SK-N-MC (cell line): ENCODE results near the gene NHSL2.

Source experiments
- DNase-seq: peaks from one replicate; pipeline ENCODE4 v3.0.0-alpha.2; 2011; ENCODE audit warnings: low read depth, low spot score
- H3K27ac ChIP-seq: fragments of 200-600 bp; sonication (generic); 2 replicates; pipeline ENCODE4 v1.5.1; 2016; ENCODE audit warnings: mixed run types
- H3K36me3 ChIP-seq: fragments of 200-600 bp; sonication (generic); 2 replicates; pipeline ENCODE4 v1.6.1; 2017; ENCODE audit warnings: antibody characterized with exemption, low read length, mixed read lengths; ENCODE audit not compliant: insufficient read depth
- H3K4me3 ChIP-seq: fragments of 200-600 bp; sonication (generic); 2 replicates; pipeline ENCODE4 v1.5.1; 2016
- H3K9ac ChIP-seq: fragments of 200-600 bp; sonication (generic); 2 replicates; pipeline ENCODE4 v1.8.0; 2017; ENCODE audit warnings: mixed run types, mixed read lengths; ENCODE audit not compliant: insufficient read length
- H3K9me3 ChIP-seq: fragments of 200-600 bp; sonication (generic); 2 replicates; pipeline ENCODE4 v1.6.1; 2017; ENCODE audit warnings: low read depth, mild to moderate bottlenecking, antibody characterized with exemption, low read length, moderate library complexity, mixed read lengths
- EZH2 ChIP-seq: fragments of 200-600 bp; sonication (generic); IDR thresholded peaks from one replicate; pipeline ENCODE4 v1.6.1; 2017; ENCODE audit warnings: antibody characterized with exemption
- FOXP2 ChIP-seq: optimal IDR thresholded peaks from 2 replicates; pipeline ENCODE3; 2011; ENCODE audit warnings: mild to moderate bottlenecking, moderate library complexity; ENCODE audit not compliant: insufficient read depth; ENCODE audit errors: extremely low read length, control extremely low read depth
- POLR2AphosphoS5 ChIP-seq: IDR thresholded peaks from 2 replicates; pipeline ENCODE4 v1.6.1; 2012; ENCODE audit warnings: mild to moderate bottlenecking, low read depth, low read length, borderline replicate concordance

NHSL2 gene

DNA sequence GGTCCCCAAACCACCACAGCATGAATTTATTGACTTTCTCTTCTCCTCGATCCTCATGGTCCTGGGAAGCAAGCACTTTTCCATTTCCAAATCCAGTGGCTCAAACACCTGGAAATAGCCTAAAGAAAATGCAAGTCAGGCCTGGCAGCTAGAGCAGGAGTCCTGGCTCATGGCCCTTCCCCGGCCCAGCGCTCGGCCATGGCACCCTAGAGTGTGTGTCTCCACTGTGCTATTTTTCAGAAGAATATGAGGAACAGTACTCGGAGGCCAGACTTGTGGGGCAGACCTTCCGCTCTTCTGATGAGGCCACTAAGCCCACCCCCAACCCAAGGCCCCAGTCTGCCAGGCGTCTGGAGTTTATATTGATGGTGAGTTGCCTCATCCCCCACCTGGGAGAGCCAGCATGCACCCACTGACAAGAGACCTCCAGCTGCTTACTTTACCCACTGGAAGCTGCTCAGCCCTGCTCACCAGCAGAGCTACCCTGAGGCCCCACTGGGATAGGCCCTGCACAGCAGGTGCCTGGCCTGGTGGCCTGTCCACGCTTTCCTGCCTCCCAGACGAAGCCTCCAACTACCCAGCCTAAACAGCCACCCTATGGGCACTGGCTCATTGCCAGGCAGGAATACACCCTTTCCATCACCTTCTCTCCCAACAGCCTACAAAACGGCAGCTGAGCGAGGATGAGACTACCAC, 223.4 kb downstream of the NHSL2 start:
- no peak overlapping the region for H3K4me3 ChIP-seq
- DNase-seq: no peak
- H3K36me3 ChIP-seq: no peaks in the 10 kb centered on the region
- H3K9me3 ChIP-seq: no peaks in the 10 kb centered on the region
- H3K9ac ChIP-seq: no peak overlapping the region
- H3K27ac ChIP-seq: no peak overlapping the region
- TF ChIP-seq FOXP2 (no peak), EZH2 (no peak), POLR2AphosphoS5 (no peak)

DNA sequence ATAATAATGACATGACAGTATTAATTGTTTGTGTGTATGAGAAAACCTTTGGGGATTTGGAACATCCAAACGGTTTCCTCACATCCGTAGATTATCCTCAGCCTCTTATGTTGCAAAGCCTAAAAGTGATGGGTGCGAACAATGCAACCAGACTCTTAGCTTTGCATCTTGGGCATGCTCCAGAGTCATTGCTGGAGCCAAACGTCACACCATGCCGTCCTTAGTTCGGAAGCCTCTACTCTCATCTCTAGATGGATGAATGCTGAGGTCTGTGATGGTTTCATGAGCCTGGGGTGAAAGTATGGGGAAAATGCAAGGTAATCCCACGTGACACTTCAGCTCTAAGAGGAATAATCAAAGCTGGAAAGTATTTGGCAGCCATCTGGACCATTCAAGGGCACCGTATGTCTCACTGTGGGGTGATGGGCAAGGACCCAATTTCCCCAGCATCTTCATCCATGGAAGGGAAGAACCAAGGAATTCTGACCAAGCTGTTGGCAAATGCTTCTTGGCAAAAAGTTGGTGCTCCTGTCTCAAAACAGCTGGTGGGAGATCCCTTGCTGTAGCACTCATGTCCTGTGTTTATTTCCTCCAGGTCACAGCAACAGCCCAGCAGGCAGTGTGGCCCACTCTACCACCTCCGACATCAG, 227.3 kb downstream of the NHSL2 start:
- TF ChIP-seq POLR2AphosphoS5 (no peak), EZH2 (no peak), FOXP2 (no peak)
- Histone ChIP-seq H3K36me3 (no peaks in the 10 kb centered on the region), H3K9ac (no peak overlapping the region), H3K9me3 (no peaks in the 10 kb centered on the region), H3K4me3 (no peak overlapping the region), H3K27ac (no peak overlapping the region)
- DNase-seq: no peak

DNA sequence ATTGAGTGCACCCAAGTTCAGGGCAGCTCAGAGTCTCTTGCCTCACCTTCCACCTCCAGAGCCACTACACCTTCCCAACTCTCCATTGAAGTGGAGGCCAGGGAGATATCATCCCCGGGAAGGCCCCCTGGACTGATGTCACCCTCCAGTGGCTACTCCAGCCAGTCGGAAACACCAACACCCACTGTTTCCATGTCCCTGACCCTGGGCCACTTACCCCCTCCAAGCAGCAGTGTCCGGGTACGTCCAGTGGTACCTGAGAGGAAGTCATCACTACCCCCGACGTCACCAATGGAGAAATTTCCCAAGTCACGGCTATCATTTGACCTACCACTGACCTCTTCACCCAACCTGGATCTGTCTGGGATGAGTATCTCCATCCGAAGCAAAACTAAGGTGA, 228.9 kb downstream of the NHSL2 start:
- DNase-seq: no peak
- no peak overlapping the region for H3K9ac ChIP-seq
- no peaks in the 10 kb centered on the region for H3K9me3 ChIP-seq
- H3K4me3 ChIP-seq: no peak overlapping the region
- H3K27ac ChIP-seq: no peak overlapping the region
- H3K36me3 ChIP-seq: no peaks in the 10 kb centered on the region
- TF ChIP-seq POLR2AphosphoS5 (no peak), EZH2 (no peak), FOXP2 (no peak)

DNA sequence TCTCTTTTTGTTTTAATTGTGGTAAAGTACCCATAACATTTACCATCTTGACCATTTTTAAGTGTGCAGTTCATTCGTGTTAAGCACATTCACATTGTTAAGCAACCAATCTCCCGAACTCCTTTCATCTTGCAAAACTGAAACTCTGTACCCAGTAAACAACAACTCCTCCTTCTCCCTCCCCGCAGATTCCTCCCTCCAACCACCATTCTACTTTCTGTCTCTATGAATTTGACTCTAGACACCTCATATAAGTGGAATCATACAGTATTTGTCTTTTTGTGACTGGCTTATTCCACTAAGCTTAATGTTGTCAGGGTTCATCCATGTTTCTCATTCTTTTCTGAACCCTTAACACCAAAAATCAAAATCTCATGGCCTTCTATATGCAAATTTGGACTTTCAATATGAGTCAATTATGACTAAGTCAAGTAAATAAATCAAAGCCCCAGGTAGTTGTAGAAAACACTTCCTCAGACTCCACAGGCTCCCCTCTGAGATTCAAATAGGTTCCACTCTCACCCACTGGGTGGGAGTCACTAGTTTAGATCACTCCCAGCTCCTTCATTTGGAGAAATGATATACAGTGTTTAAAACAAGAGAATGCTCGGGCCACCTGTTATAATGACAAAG, 230.8 kb downstream of the NHSL2 start:
- TF ChIP-seq FOXP2 (no peak), EZH2 (no peak), POLR2AphosphoS5 (no peak)

DNA sequence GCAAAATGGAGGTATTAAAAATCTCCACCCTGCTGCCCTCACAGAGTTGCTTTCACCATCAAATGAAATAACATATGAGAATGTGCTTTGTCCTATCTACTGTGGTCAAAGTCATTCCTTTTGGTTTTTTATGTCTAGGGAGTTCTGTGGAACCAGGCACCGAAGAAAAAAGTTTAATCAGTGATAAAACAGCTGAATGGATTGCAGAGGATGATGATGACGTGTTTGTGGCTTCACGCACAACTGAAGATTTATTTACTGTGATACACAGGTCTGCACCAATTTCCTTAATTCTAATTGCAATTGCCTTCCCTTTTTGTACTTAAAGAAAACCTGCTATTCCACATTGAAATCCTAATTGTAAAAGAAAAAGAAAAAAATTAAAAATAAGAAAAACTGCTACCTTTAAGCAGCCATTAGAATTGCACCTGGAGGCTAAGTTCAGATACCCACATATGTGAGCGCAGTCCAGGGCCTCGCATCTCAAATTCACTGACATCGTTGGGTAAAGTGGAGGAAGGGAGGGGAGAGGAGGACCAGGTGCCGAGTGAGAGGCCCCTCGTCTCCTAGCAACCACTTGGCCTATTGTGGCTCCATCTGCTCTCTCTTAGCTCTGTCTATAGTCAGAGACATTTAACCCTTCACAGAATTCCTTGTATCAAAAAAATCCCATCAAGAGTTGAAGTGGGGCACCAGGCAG, 231.6 kb downstream of the NHSL2 start:
- no peak overlapping the region for H3K27ac ChIP-seq

More for the DNA sequence above, 230.8 kb downstream of the NHSL2 start:
- Histone ChIP-seq H3K27ac (no peak overlapping the region), H3K9me3 (no peaks in the 10 kb centered on the region), H3K4me3 (no peak overlapping the region), H3K36me3 (no peaks in the 10 kb centered on the region), H3K9ac (no peak overlapping the region)
- DNase-seq: no peak

DNA sequence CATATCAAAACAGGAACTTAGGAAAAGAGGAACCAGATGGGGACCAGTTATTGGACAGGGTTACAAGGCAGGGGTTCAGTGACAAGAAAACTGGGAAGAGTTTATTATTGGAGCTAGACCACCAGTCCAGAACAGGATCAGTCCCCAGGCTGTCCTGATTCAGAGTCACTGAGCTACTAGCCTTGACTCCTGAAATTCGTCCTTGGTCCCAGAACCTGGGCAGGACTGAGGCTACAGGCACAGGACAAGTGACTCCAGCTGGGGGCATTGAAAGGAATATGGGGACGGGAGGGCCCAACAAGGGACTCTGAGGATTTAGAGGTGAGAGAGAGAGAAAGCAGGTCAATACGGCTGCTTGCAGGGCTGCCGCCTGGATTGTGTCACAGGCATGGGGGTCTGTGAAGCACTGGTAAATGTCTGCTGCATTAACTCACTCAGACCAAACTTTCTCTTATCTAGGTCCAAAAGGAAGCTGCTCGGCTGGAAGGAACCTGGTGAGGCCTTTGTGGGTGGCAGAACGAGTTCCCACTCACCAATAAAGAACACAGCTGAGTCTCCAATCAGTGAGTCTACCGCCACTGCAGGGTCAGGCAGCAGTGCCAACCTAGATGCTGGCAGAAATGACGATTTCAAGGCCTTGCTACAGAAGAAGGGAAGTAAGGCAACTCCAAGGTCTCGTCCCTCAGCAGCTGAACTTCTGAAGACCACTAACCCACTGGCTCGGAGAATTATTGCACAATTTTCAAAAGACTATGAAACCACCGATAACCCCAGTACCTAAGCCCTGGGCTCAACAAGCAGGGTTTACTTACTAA, 232.4 kb downstream of the NHSL2 start:
- Histone ChIP-seq H3K9ac (no peak overlapping the region), H3K4me3 (no peak overlapping the region), H3K36me3 (no peaks in the 10 kb centered on the region), H3K27ac (no peak overlapping the region), H3K9me3 (no peaks in the 10 kb centered on the region)
- TF ChIP-seq EZH2 (no peak), POLR2AphosphoS5 (no peak), FOXP2 (no peak)
- no peak for DNase-seq

More for the DNA sequence above, 231.6 kb downstream of the NHSL2 start:
- H3K36me3 ChIP-seq: no peaks in the 10 kb centered on the region
- H3K9ac ChIP-seq: no peak overlapping the region
- no peaks in the 10 kb centered on the region for H3K9me3 ChIP-seq
- no peak for DNase-seq
- no peak for TF ChIP-seq POLR2AphosphoS5
- no peak for TF ChIP-seq FOXP2
- no peak for TF ChIP-seq EZH2
- no peak overlapping the region for H3K4me3 ChIP-seq

DNA sequence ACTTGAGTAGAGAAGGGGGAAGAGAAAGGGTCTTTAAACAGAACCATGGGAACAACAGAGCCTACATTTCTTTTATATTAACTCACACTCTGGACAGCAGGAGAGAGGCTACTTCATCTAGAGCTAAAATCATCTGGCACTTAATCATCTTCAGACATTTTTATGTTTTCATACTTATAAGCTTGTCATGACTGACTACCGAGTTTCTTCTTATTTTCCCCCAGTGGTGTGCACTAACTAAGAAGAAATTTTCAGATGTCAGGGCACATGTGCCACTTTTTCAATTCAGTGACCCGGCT, 232.9 kb downstream of the NHSL2 start:
- no peak for TF ChIP-seq POLR2AphosphoS5
- no peak for TF ChIP-seq EZH2
- no peak for TF ChIP-seq FOXP2
- H3K4me3 ChIP-seq: no peak overlapping the region
- no peaks in the 10 kb centered on the region for H3K36me3 ChIP-seq
- DNase-seq: no peak
- H3K9ac ChIP-seq: no peak overlapping the region
- H3K9me3 ChIP-seq: no peaks in the 10 kb centered on the region
- H3K27ac ChIP-seq: no peak overlapping the region
